Thyroid gland (tissue), 4 donors: ENCODE results near the gene SLC9C2.

Experiments
- CTCF ChIP-seq, 6 experiments: fragments of 200-600 bp in 3 of 6; fragments of 450-650 bp in 3 of 6; sonication (generic) in 3 of 6; IDR thresholded peaks; one replicate each; pipeline ENCODE4 v1.5.1; 2016 to 2019; ENCODE audit warnings: antibody characterized with exemption in 6 of 6, mild to moderate bottlenecking in 2 of 6, inconsistent platforms in 1 of 6, moderate library complexity in 1 of 6
- POLR2A ChIP-seq, 2 donors: fragments of 450-650 bp; IDR thresholded peaks; one replicate each; pipeline ENCODE4 v1.6.1; 2017; ENCODE audit warnings: antibody characterized with exemption in 2 of 2, mild to moderate bottlenecking in 2 of 2, moderate library complexity in 1 of 2

- TF ChIP-seq CTCF (IDR thresholded peaks at IDR 0.05) (no peak), POLR2A (IDR thresholded peaks at IDR 0.05) (no peak)
Observed at GRCh38 chr1:173572201-173572873, 30.5 kb downstream of the SLC9C2 start.
